Neural cell (in vitro differentiated cells): ENCODE results near the gene ACOX3. TPM values are rescaled to one million over a fixed set of nuclear protein-coding genes. Genes with fewer than 3 reads are reported as not detected.

ENCODE experiments used
- H2AFZ ChIP-seq: fragments of 200-600, 300-800 bp; sonication (generic), shearing (Covaris generic); 2 replicates; pipeline ENCODE4 v1.6.0; 2014; ENCODE audit warnings: low read depth, mild to moderate bottlenecking, antibody characterized with exemption, low read length, moderate library complexity
- H3F3A ChIP-seq: fragments of 200-600 bp; shearing (Covaris generic); 2 replicates; pipeline ENCODE4 v1.6.1; 2016; ENCODE audit warnings: mild to moderate bottlenecking, moderate library complexity, mixed read lengths, antibody characterized with exemption, low read length; ENCODE audit not compliant: insufficient read depth, poor library complexity, severe bottlenecking
- H3K27ac ChIP-seq: fragments of 200-600, 300-800 bp; sonication (generic), shearing (Covaris generic); 2 replicates; pipeline ENCODE4 v1.5.1; 2014; ENCODE audit warnings: mild to moderate bottlenecking, low read length, moderate library complexity
- H3K27me3 ChIP-seq: fragments of 300-800, 200-600 bp; sonication (generic), shearing (Covaris generic); 2 replicates; pipeline ENCODE4 v1.6.0; 2014; ENCODE audit warnings: mild to moderate bottlenecking, low read depth, low read length, moderate library complexity; ENCODE audit not compliant: insufficient read depth
- H3K36me3 ChIP-seq: fragments of 300-800, 200-600 bp; sonication (generic), shearing (Covaris generic); 2 replicates; pipeline ENCODE4 v1.5.1; 2014; ENCODE audit warnings: mild to moderate bottlenecking, antibody characterized with exemption, low read length, moderate library complexity; ENCODE audit not compliant: insufficient read depth
- H3K4me2 ChIP-seq: fragments of 300-800, 200-600 bp; sonication (generic), shearing (Covaris generic); 2 replicates; pipeline ENCODE4 v1.6.0; 2014; ENCODE audit warnings: mild to moderate bottlenecking, low read length
- H3K4me3 ChIP-seq: fragments of 300-800, 200-600 bp; sonication (generic), shearing (Covaris generic); 2 replicates; pipeline ENCODE4 v1.5.1; 2014; ENCODE audit warnings: mild to moderate bottlenecking, low read length, moderate library complexity
- H3K79me2 ChIP-seq: fragments of 200-600 bp; shearing (Covaris generic); replicated peaks from 2 replicates; pipeline ENCODE4 v1.6.0; 2014; ENCODE audit warnings: mild to moderate bottlenecking, low read length, moderate library complexity; ENCODE audit not compliant: insufficient read depth
- H3K9ac ChIP-seq: fragments of 300-800, 200-600 bp; sonication (generic), shearing (Covaris generic); 2 replicates; pipeline ENCODE4 v1.6.1; 2016; ENCODE audit warnings: mild to moderate bottlenecking, low read length, mixed read lengths
- H3K9me2 ChIP-seq: fragments of 200-600 bp; shearing (Covaris generic); 2 replicates; pipeline ENCODE4 v1.6.1; 2016; ENCODE audit warnings: mild to moderate bottlenecking, low read length, mixed read lengths; ENCODE audit not compliant: insufficient read depth
- H3K9me3 ChIP-seq: fragments of 200-600, 300-800 bp; sonication (generic), shearing (Covaris generic); 2 replicates; pipeline ENCODE4 v1.6.1; 2016; ENCODE audit warnings: mild to moderate bottlenecking, mixed run types, low read length, moderate library complexity, mixed read lengths
- H4K20me1 ChIP-seq: fragments of 200-600 bp; shearing (Covaris generic); 2 replicates; pipeline ENCODE4 v1.6.1; 2016; ENCODE audit warnings: mild to moderate bottlenecking, mixed run types; ENCODE audit not compliant: insufficient read depth
- EP300 ChIP-seq: fragments of 450-650 bp; conservative IDR thresholded peaks from 2 replicates; pipeline ENCODE4 v1.6.1; 2014; ENCODE audit warnings: antibody characterized with exemption, mild to moderate bottlenecking, moderate library complexity; ENCODE audit not compliant: poor library complexity, severe bottlenecking
- EZH2 ChIP-seq: fragments of 200-600, 300-800 bp; shearing (Covaris generic), sonication (generic); IDR thresholded peaks from 2 replicates; pipeline ENCODE4 v1.6.1; 2014; ENCODE audit warnings: antibody characterized with exemption, low read length, borderline replicate concordance, mild to moderate bottlenecking; ENCODE audit not compliant: insufficient read depth, poor library complexity, severe bottlenecking
- MXI1 ChIP-seq: fragments of 450-650 bp; conservative IDR thresholded peaks from 2 replicates; pipeline ENCODE4 v1.6.1; 2014; ENCODE audit warnings: antibody characterized with exemption, mild to moderate bottlenecking; ENCODE audit not compliant: poor library complexity, severe bottlenecking
- POLR2AphosphoS5 ChIP-seq: IDR thresholded peaks from 2 replicates; pipeline ENCODE4 v1.6.1; 2012
- RAD21 ChIP-seq: fragments of 450-650 bp; conservative IDR thresholded peaks from 2 replicates; pipeline ENCODE4 v1.6.1; 2014; ENCODE audit warnings: antibody characterized with exemption, mild to moderate bottlenecking, moderate library complexity
- SMC3 ChIP-seq: fragments of 450-650 bp; conservative IDR thresholded peaks from 2 replicates; pipeline ENCODE4 v1.6.1; 2014; ENCODE audit warnings: antibody characterized with exemption, mild to moderate bottlenecking, moderate library complexity; ENCODE audit not compliant: poor library complexity
- TAF1 ChIP-seq: IDR thresholded peaks from 2 replicates; pipeline ENCODE4 v1.6.1; 2012; ENCODE audit warnings: low read depth
- polyA plus RNA-seq: library from polyadenylated mRNA; depleted of rRNA; stranded (reverse); fragments of >200 nt; gene quantifications from 2 replicates; pipeline ENCODE4 v1.2.3, GENCODE V29; 2014
- TF ChIP-seq, protein P1 (sequence below): fragments of 450-650 bp; IDR thresholded peaks from 2 replicates; pipeline ENCODE4 v1.5.1; 2014; ENCODE audit warnings: antibody characterized with exemption, mild to moderate bottlenecking, moderate library complexity; ENCODE audit not compliant: poor library complexity, severe bottlenecking
- TF ChIP-seq, protein P2 (sequence below): IDR thresholded peaks from 2 replicates; pipeline ENCODE4 v1.6.1; 2012; ENCODE audit warnings: borderline replicate concordance

Gene ACOX3
- polyA plus RNA-seq, 1 donor from 2014 or later: 13.2 TPM

DNA sequence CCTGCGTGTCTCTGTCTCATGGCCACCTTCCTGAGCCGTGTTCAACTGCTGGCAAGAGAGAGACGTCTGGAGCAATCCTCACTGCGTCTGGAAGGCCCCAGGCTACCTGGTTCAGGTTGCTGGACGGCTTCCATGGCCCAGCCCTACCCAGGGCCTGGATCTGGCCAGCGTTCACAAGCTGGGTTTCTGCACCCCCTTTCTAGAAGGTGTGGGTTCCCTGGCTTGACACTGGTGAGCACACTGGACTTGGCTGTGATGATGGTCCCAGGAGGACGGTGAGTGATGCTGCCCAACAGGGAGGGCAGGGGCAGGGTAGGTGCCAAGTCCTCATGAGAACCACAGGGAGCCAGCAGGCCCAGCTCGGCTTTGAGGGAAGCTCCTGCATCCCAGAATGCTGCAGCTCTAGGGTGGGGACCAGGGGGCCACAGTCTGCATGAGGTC lies 107.6 kb downstream of the ACOX3 start:
- Histone ChIP-seq H3K27ac (no peak overlapping the region), H3K9me2 (no peaks in the 10 kb centered on the region), H3K4me3 (no peak overlapping the region), H3K27me3 (no peaks in the 10 kb centered on the region), H3K79me2 (no peaks in the 10 kb centered on the region), H4K20me1 (no peaks in the 10 kb centered on the region), H3F3A (no peaks in the 10 kb centered on the region), H3K36me3 (no peaks in the 10 kb centered on the region), H3K4me2 (no peak overlapping the region), H2AFZ (no peak overlapping the region), H3K9ac (no peak overlapping the region), H3K9me3 (peaks cover 3% of the 10 kb centered on the region)
- TF ChIP-seq RAD21 (no peak), POLR2AphosphoS5 (no peak), TAF1 (no peak), MXI1 (no peak), EZH2 (no peak), EP300 (no peak), SMC3 (no peak)
- TF ChIP-seq, protein P1, sequence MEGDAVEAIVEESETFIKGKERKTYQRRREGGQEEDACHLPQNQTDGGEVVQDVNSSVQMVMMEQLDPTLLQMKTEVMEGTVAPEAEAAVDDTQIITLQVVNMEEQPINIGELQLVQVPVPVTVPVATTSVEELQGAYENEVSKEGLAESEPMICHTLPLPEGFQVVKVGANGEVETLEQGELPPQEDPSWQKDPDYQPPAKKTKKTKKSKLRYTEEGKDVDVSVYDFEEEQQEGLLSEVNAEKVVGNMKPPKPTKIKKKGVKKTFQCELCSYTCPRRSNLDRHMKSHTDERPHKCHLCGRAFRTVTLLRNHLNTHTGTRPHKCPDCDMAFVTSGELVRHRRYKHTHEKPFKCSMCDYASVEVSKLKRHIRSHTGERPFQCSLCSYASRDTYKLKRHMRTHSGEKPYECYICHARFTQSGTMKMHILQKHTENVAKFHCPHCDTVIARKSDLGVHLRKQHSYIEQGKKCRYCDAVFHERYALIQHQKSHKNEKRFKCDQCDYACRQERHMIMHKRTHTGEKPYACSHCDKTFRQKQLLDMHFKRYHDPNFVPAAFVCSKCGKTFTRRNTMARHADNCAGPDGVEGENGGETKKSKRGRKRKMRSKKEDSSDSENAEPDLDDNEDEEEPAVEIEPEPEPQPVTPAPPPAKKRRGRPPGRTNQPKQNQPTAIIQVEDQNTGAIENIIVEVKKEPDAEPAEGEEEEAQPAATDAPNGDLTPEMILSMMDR: no peak
- TF ChIP-seq, protein P2, sequence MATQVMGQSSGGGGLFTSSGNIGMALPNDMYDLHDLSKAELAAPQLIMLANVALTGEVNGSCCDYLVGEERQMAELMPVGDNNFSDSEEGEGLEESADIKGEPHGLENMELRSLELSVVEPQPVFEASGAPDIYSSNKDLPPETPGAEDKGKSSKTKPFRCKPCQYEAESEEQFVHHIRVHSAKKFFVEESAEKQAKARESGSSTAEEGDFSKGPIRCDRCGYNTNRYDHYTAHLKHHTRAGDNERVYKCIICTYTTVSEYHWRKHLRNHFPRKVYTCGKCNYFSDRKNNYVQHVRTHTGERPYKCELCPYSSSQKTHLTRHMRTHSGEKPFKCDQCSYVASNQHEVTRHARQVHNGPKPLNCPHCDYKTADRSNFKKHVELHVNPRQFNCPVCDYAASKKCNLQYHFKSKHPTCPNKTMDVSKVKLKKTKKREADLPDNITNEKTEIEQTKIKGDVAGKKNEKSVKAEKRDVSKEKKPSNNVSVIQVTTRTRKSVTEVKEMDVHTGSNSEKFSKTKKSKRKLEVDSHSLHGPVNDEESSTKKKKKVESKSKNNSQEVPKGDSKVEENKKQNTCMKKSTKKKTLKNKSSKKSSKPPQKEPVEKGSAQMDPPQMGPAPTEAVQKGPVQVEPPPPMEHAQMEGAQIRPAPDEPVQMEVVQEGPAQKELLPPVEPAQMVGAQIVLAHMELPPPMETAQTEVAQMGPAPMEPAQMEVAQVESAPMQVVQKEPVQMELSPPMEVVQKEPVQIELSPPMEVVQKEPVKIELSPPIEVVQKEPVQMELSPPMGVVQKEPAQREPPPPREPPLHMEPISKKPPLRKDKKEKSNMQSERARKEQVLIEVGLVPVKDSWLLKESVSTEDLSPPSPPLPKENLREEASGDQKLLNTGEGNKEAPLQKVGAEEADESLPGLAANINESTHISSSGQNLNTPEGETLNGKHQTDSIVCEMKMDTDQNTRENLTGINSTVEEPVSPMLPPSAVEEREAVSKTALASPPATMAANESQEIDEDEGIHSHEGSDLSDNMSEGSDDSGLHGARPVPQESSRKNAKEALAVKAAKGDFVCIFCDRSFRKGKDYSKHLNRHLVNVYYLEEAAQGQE: no peak

DNA sequence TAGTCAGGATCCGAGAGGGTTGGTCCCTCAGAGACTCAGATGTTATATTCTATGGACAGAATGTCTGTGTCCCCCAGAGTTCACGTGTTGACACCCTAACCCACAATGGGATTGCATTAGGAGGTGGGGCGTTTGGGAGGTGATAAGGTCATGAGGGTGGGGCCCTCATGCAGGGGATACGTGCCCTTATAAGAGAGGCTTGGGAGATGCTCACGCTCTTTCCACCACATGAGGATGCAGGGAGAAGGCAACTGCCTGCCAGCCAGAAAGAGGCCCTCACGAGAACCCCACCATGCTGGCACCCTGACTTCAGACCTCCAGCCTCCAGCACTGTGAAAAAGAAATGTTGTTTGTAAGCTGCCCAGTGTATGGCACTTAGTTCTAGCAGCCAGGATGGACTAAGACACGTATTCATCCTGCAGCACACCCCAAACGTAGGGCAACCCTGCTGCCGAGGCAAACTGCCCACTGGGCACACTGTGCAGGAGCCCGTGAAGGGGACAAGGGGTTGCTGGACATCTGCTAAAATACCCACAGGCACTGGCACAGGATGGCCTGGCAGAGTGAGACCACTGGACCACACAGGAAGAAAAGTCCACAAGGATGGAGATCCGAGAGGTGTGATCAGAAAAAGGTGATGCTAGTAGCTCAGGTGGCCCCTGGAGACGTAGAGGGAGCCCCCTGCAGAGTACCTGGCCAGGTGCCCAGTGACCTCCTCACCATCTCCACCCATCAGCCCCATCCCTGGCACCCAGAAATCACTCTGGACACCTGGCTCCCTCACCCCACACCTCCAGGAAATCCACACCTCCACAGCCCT lies 108.3 kb downstream of the ACOX3 start:
- H3K36me3 ChIP-seq: no peaks in the 10 kb centered on the region
- H3F3A ChIP-seq: no peaks in the 10 kb centered on the region
- H3K79me2 ChIP-seq: no peaks in the 10 kb centered on the region
- TF ChIP-seq MXI1: no peak
- TF ChIP-seq POLR2AphosphoS5: no peak
- TF ChIP-seq, protein P1: no peak
- no peak for TF ChIP-seq EP300
- TF ChIP-seq TAF1: no peak
- TF ChIP-seq RAD21: no peak
- no peak for TF ChIP-seq EZH2
- no peak for TF ChIP-seq SMC3
- TF ChIP-seq, protein P2: no peak
- no peak overlapping the region for H2AFZ ChIP-seq
- no peaks in the 10 kb centered on the region for H3K27me3 ChIP-seq
- peaks cover 3% of the 10 kb centered on the region for H3K9me3 ChIP-seq
- H3K9ac ChIP-seq: no peak overlapping the region
- no peaks in the 10 kb centered on the region for H4K20me1 ChIP-seq
- no peak overlapping the region for H3K4me3 ChIP-seq
- no peaks in the 10 kb centered on the region for H3K9me2 ChIP-seq
- no peak overlapping the region for H3K4me2 ChIP-seq
- no peak overlapping the region for H3K27ac ChIP-seq
